ENCODE data around the gene GIT1.
A peak's percentile ranks its signal among the peaks of the same experiment; 100 is the strongest.

The GIT1 gene

GRCh38 chr17:29587591-29587990, 1.9 kb downstream of the GIT1 start:
- no peaks in the 10 kb centered on the region for H3K9me2 ChIP-seq (ENCODE audit: low read depth, low read length)
- no peaks in the 10 kb centered on the region for H3K27me3 ChIP-seq (ENCODE audit: insufficient read depth, low read length)
- H3K79me2 ChIP-seq (ENCODE audit: insufficient read depth, low read length): peaks cover 9% of the 10 kb centered on the region; the same call in 1 of the 2 replicates
- peak overlapping the region; percentile 94 for H3K4me3 ChIP-seq (ENCODE audit: low read depth, low read length, poor library complexity, severe bottlenecking)
- H3K27ac ChIP-seq (ENCODE audit: low read depth, low read length, poor library complexity, severe bottlenecking): peak overlapping the region; percentile 25
- peak overlapping the region; percentile 88 for H3K9ac ChIP-seq (ENCODE audit: low read length)
- H3K9me3 ChIP-seq (ENCODE audit: low read length): no peaks in the 10 kb centered on the region
- peaks cover 77% of the 10 kb centered on the region for H3K4me1 ChIP-seq (ENCODE audit: insufficient read depth, low read length, severe bottlenecking)
- peaks cover 11% of the 10 kb centered on the region for H3K36me3 ChIP-seq (ENCODE audit: insufficient read depth, low read length)
- H4K20me1 ChIP-seq (ENCODE audit: insufficient read depth, low read length): no peaks in the 10 kb centered on the region
- H2AFZ ChIP-seq (ENCODE audit: low read length): no peak overlapping the region
- no peaks in the 10 kb centered on the region for H3F3A ChIP-seq (ENCODE audit: insufficient read depth, low read length)
- peak overlapping the region; percentile 94 for H3K4me2 ChIP-seq (ENCODE audit: low read length)
- TF ChIP-seq EZH2 (IDR thresholded peaks at IDR 0.05; ENCODE audit: borderline replicate concordance, low read length): no peak
- TF ChIP-seq, protein P1, sequence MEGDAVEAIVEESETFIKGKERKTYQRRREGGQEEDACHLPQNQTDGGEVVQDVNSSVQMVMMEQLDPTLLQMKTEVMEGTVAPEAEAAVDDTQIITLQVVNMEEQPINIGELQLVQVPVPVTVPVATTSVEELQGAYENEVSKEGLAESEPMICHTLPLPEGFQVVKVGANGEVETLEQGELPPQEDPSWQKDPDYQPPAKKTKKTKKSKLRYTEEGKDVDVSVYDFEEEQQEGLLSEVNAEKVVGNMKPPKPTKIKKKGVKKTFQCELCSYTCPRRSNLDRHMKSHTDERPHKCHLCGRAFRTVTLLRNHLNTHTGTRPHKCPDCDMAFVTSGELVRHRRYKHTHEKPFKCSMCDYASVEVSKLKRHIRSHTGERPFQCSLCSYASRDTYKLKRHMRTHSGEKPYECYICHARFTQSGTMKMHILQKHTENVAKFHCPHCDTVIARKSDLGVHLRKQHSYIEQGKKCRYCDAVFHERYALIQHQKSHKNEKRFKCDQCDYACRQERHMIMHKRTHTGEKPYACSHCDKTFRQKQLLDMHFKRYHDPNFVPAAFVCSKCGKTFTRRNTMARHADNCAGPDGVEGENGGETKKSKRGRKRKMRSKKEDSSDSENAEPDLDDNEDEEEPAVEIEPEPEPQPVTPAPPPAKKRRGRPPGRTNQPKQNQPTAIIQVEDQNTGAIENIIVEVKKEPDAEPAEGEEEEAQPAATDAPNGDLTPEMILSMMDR (IDR thresholded peaks at IDR 0.05; ENCODE audit: low read length): no peak

DNA sequence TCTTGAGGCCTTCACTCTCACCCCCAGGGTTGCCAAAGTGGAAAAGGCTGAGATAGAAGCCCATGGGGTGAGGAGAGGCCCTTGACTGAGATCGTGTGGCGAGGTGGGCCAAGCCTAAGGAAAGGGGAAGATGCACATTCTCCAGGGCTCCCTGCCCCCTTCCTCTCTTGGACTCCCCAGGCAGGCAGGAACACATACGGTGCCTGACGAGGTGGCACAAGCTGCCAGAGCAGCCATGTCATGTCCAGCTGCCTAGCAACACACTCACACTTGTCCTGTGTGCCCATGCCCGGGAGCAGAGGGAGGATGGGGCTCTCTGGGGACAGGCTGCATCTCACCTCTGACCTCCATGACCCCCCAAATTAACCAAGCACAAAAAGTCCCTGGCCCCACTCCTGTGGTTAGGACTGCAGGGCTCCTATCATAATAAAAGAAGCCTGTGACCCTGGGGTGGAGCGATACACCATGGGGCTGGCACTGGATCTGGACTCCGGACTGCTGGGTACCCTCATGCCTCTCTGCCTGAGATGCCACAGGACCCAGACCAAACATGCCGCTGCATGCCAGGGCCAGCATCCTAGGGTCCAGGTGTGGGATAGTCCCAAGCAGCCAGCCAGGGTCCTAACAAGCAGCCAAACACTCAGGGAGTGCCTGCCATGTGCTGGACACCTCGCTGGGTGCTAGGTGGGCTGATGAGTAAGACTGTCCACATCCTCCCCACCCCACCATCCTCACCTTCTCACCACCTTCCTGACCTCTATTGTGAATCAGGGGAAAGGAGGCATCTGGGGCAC, 2.6 kb downstream of the GIT1 start:
- Histone ChIP-seq H3K4me1 (ENCODE audit: insufficient read depth, low read length, severe bottlenecking) (peaks cover 70% of the 10 kb centered on the region), H3K27me3 (ENCODE audit: insufficient read depth, low read length) (no peaks in the 10 kb centered on the region), H3K27ac (ENCODE audit: low read depth, low read length, poor library complexity, severe bottlenecking) (peak overlapping the region; percentile 65), H3F3A (ENCODE audit: insufficient read depth, low read length) (no peaks in the 10 kb centered on the region), H3K79me2 (ENCODE audit: insufficient read depth, low read length) (peaks cover 9% of the 10 kb centered on the region; the same call in 1 of the 2 replicates), H4K20me1 (ENCODE audit: insufficient read depth, low read length) (no peaks in the 10 kb centered on the region), H3K36me3 (ENCODE audit: insufficient read depth, low read length) (peaks cover 18% of the 10 kb centered on the region), H3K4me2 (ENCODE audit: low read length) (peak overlapping the region; percentile 94), H3K4me3 (ENCODE audit: low read depth, low read length, poor library complexity, severe bottlenecking) (peak overlapping the region; percentile 94), H3K9ac (ENCODE audit: low read length) (no peak overlapping the region; the same call in 1 of the 2 replicates), H3K9me2 (ENCODE audit: low read depth, low read length) (no peaks in the 10 kb centered on the region), H3K9me3 (ENCODE audit: low read length) (no peaks in the 10 kb centered on the region), H2AFZ (ENCODE audit: low read length) (no peak overlapping the region)
- TF ChIP-seq, protein P1 (IDR thresholded peaks at IDR 0.05; ENCODE audit: low read length): no peak
- no peak for TF ChIP-seq EZH2 (IDR thresholded peaks at IDR 0.05; ENCODE audit: borderline replicate concordance, low read length)

GRCh38 chr17:29585080-29585751, 4.2 kb downstream of the GIT1 start:
- peak overlapping the region; percentile 65 for H3K27ac ChIP-seq (ENCODE audit: low read depth, low read length, poor library complexity, severe bottlenecking)
- peaks cover 24% of the 10 kb centered on the region for H3K36me3 ChIP-seq (ENCODE audit: insufficient read depth, low read length)
- no peak overlapping the region for H2AFZ ChIP-seq (ENCODE audit: low read length)
- no peaks in the 10 kb centered on the region for H3K9me2 ChIP-seq (ENCODE audit: low read depth, low read length)
- peaks cover 59% of the 10 kb centered on the region for H3K4me1 ChIP-seq (ENCODE audit: insufficient read depth, low read length, severe bottlenecking)
- no peaks in the 10 kb centered on the region for H3K27me3 ChIP-seq (ENCODE audit: insufficient read depth, low read length)
- no peak for TF ChIP-seq EZH2 (IDR thresholded peaks at IDR 0.05; ENCODE audit: borderline replicate concordance, low read length)
- TF ChIP-seq, protein P1 (IDR thresholded peaks at IDR 0.05; ENCODE audit: low read length): peak; percentile 47
- H3K79me2 ChIP-seq (ENCODE audit: insufficient read depth, low read length): peaks cover 9% of the 10 kb centered on the region; the same call in 1 of the 2 replicates
- peak overlapping the region; percentile 21 for H3K4me3 ChIP-seq (ENCODE audit: low read depth, low read length, poor library complexity, severe bottlenecking)
- H4K20me1 ChIP-seq (ENCODE audit: insufficient read depth, low read length): no peaks in the 10 kb centered on the region
- H3F3A ChIP-seq (ENCODE audit: insufficient read depth, low read length): no peaks in the 10 kb centered on the region
- H3K9ac ChIP-seq (ENCODE audit: low read length): peak overlapping the region; percentile 37; the same call in 1 of the 2 replicates
- H3K4me2 ChIP-seq (ENCODE audit: low read length): peak overlapping the region; percentile 49
- H3K9me3 ChIP-seq (ENCODE audit: low read length): no peaks in the 10 kb centered on the region
